ENCODE results near the gene SLC3A2. TPM values are rescaled to one million over a fixed set of nuclear protein-coding genes. Genes with fewer than 3 reads are reported as not detected.

SLC3A2 gene
- total RNA-seq, 3 donors from 2014 or later (not counting 1 experiment from before 2014, with no cell fraction given) = 200 to 235 (median 207) TPM

- Histone ChIP-seq H3K4me1 (ENCODE audit: control insufficient read depth, insufficient read depth, low read length) (peaks cover 27% of the 10 kb centered on the region), H3K9me3 (ENCODE audit: control insufficient read depth, insufficient read depth, low read length) (no peaks in the 10 kb centered on the region), H3K4me3 (ENCODE audit: low read length) (no peak overlapping the region), H3K27me3 (ENCODE audit: control insufficient read depth, insufficient read depth, low read length) (peaks cover 46% of the 10 kb centered on the region), H3K36me3 (ENCODE audit: control insufficient read depth, insufficient read depth, low read length) (no peaks in the 10 kb centered on the region), H3K27ac (ENCODE audit: low read length) (no peak overlapping the region)
- intact Hi-C loops (cut with micrococcal nuclease) = no loop called here
- Mint-ChIP-seq H3K4me3 (no peak overlapping the region), H3K4me1 (peaks cover 5 to 22% of the 10 kb centered on the region in 2 donors), H3K27me3 (ENCODE audit: low read depth in 2 of 2) (peaks cover 63% of the 10 kb centered on the region in 2 donors), H3K9me3 (no peaks in the 10 kb centered on the region), H3K27ac (no peak overlapping the region), H3K36me3 (no peaks in the 10 kb centered on the region)
- ATAC-seq (no peak), DNase-seq (no peak)
- 11% methylated on average over 46 of the region's 53 CpGs for WGBS (ENCODE audit: insufficient coverage)
- no peak for TF ChIP-seq CTCF (IDR thresholded peaks at IDR 0.05)
Observed at GRCh38 chr11:62926680-62927455, 46.2 kb downstream of the SLC3A2 start.

GRCh38 chr11:62928011-62928410 is 47.3 kb downstream of the SLC3A2 start:
- Histone ChIP-seq H3K4me3 (ENCODE audit: low read length) (no peak overlapping the region), H3K27me3 (ENCODE audit: control insufficient read depth, insufficient read depth, low read length) (peaks cover 44% of the 10 kb centered on the region), H3K9me3 (ENCODE audit: control insufficient read depth, insufficient read depth, low read length) (no peaks in the 10 kb centered on the region), H3K4me1 (ENCODE audit: control insufficient read depth, insufficient read depth, low read length) (peaks cover 27% of the 10 kb centered on the region), H3K27ac (ENCODE audit: low read length) (no peak overlapping the region), H3K36me3 (ENCODE audit: control insufficient read depth, insufficient read depth, low read length) (no peaks in the 10 kb centered on the region)
- TF ChIP-seq CTCF (IDR thresholded peaks at IDR 0.05) = no peak
- 32% methylated on average over 13 of the region's 13 CpGs for WGBS (ENCODE audit: insufficient coverage)
- no peak overlapping the region for H3K4me3 Mint-ChIP-seq
- intact Hi-C loops (cut with micrococcal nuclease) = no loop called here
- no peaks in the 10 kb centered on the region for H3K9me3 Mint-ChIP-seq
- peaks cover 5 to 22% of the 10 kb centered on the region in 2 donors for H3K4me1 Mint-ChIP-seq
- ATAC-seq (no peak), DNase-seq (no peak)
- H3K36me3 Mint-ChIP-seq = no peaks in the 10 kb centered on the region
- H3K27ac Mint-ChIP-seq = no peak overlapping the region
- peaks cover 56 to 60% of the 10 kb centered on the region in 2 donors for H3K27me3 Mint-ChIP-seq (ENCODE audit: low read depth in 2 of 2)

- H3K4me1 Mint-ChIP-seq = peaks cover 0 to 13% of the 10 kb centered on the region in 2 donors
- Histone ChIP-seq H3K36me3 (ENCODE audit: control insufficient read depth, insufficient read depth, low read length) (no peaks in the 10 kb centered on the region), H3K4me1 (ENCODE audit: control insufficient read depth, insufficient read depth, low read length) (peaks cover 16% of the 10 kb centered on the region), H3K9me3 (ENCODE audit: control insufficient read depth, insufficient read depth, low read length) (no peaks in the 10 kb centered on the region), H3K4me3 (ENCODE audit: low read length) (no peak overlapping the region), H3K27ac (ENCODE audit: low read length) (no peak overlapping the region), H3K27me3 (ENCODE audit: control insufficient read depth, insufficient read depth, low read length) (peaks cover 34% of the 10 kb centered on the region)
- H3K36me3 Mint-ChIP-seq = no peaks in the 10 kb centered on the region
- 70% methylated on average over 3 of the region's 4 CpGs for WGBS (ENCODE audit: insufficient coverage)
- intact Hi-C loops (cut with micrococcal nuclease) = no loop called here
- H3K4me3 Mint-ChIP-seq = no peak overlapping the region
- no peaks in the 10 kb centered on the region for H3K9me3 Mint-ChIP-seq
- peaks cover 49 to 54% of the 10 kb centered on the region in 2 donors for H3K27me3 Mint-ChIP-seq (ENCODE audit: low read depth in 2 of 2)
- no peak for ATAC-seq
- TF ChIP-seq CTCF (IDR thresholded peaks at IDR 0.05) = no peak
- no peak overlapping the region for H3K27ac Mint-ChIP-seq
- DNase-seq = no peak
Observed at GRCh38 chr11:62930157-62930556, 49.5 kb downstream of the SLC3A2 start.

Data from natural killer cell (primary cell).